Fibroblast of the aortic adventitia (primary cell): ENCODE measurements around the gene C9orf57. TPM values are rescaled to one million over a fixed set of nuclear protein-coding genes. Genes with fewer than 3 reads are reported as not detected.
"Not testable (repeated sequence)": the region's sequence is repeated elsewhere in the genome, so short reads cannot be mapped to it uniquely, and the experiment has no call there.

Experiments
- DNase-seq: peaks from one replicate; pipeline ENCODE4 v3.0.0-alpha.2; 2010; ENCODE audit warnings: low read depth
- H3K4me3 ChIP-seq: 2 replicates; pipeline ENCODE4 v1.5.1; 2011; ENCODE audit warnings: low read depth, mild to moderate bottlenecking, control low read depth, low read length, moderate library complexity
- total RNA-seq: library from RNA; depleted of rRNA; stranded (reverse); fragments of >200 nt; gene quantifications from 2 replicates; pipeline ENCODE4 v1.2.3, GENCODE V29; 2012; ENCODE audit warnings: low replicate concordance
- TF ChIP-seq, protein P1 (sequence below): IDR thresholded peaks from 2 replicates; pipeline ENCODE4 v1.5.1; 2011; ENCODE audit warnings: mild to moderate bottlenecking, low read length, control low read depth, inconsistent platforms; ENCODE audit not compliant: insufficient read depth

C9orf57 gene
- total RNA-seq, 1 donor: not detected

DNA sequence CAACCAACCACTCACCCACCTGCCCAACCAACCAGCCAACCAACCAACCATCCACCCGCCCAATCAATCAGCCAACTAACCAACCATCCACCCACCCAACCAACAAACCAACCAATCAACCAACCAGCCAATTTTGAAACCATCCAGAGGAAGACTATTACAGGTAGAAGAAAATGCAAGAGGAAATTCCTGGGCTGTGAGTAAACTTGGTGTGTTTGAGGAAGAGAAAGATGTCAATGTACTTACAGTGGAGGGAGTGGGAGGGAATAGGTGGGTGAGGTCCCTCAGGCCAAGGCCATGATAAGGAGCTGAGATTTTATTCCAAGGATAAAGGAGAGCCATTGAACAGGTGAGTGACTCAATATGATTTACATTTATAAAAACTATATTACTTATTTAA is 30.4 kb downstream of the C9orf57 start:
- DNase-seq: no peak
- TF ChIP-seq, protein P1, sequence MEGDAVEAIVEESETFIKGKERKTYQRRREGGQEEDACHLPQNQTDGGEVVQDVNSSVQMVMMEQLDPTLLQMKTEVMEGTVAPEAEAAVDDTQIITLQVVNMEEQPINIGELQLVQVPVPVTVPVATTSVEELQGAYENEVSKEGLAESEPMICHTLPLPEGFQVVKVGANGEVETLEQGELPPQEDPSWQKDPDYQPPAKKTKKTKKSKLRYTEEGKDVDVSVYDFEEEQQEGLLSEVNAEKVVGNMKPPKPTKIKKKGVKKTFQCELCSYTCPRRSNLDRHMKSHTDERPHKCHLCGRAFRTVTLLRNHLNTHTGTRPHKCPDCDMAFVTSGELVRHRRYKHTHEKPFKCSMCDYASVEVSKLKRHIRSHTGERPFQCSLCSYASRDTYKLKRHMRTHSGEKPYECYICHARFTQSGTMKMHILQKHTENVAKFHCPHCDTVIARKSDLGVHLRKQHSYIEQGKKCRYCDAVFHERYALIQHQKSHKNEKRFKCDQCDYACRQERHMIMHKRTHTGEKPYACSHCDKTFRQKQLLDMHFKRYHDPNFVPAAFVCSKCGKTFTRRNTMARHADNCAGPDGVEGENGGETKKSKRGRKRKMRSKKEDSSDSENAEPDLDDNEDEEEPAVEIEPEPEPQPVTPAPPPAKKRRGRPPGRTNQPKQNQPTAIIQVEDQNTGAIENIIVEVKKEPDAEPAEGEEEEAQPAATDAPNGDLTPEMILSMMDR: no peak
- H3K4me3 ChIP-seq: no peak overlapping the region

DNA sequence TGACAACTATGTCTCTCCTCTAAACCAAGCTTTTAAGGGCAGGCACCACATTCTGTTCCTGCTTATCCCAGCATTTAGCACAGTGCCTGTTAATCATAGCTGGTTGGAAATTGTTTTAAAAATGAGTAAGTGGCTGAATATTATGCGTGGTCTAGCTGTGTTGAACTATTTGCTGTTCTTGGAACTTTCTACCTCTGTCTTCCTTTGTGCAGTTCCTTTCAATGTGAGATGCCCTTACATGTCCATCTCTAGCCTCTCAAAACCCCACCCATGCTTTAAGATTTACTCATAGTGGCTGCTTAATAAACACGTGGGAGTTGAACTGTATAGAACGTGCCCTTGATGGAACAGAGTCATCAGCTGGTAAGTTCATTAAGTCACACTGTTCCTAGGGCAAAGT is 34.5 kb downstream of the C9orf57 start:
- TF ChIP-seq, protein P1: no peak
- no peak overlapping the region for H3K4me3 ChIP-seq
- no peak for DNase-seq

DNA sequence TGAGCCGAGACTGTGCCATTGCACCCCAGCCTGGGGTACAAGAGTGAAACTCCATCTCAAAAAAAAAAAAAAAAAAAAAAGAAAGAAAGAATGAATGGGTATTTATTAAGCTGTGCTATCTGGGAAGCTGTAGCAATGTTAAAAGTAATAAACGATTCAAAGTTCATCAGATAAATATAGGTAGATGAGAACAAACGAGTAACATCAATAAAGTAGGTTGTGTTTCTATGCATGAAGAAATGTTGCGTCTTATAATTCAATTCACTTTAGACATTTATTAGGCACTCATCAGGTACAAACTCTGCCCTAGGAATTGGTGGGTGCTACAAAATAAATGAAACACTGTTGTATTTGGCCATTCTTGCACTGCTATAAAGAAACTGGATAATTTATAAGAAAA is 36.8 kb downstream of the C9orf57 start:
- TF ChIP-seq, protein P1: no peak

DNA sequence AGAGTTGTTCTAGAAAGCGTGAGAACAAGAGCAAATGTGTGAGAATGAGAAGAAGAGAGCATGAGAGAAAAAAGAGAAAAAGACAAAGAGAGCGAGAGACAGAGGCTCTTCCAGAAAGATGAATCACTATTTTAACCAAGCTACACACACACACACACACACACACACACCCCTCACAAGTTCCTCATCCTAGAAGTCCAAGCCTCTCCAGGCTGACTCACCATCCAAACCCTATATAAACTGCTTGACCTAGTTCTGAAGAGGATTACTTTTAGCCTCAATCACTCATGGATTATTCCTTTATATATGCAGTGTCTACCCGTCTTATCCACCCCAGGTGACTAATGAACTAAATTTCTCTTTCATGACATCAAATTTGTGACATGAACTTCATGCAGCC is 37.6 kb downstream of the C9orf57 start:
- peak; percentile 65 for DNase-seq
- TF ChIP-seq, protein P1: no peak
- H3K4me3 ChIP-seq: no peak overlapping the region

More for the DNA sequence above, 36.8 kb downstream of the C9orf57 start:
- no peak overlapping the region for H3K4me3 ChIP-seq
- DNase-seq: no peak

DNA sequence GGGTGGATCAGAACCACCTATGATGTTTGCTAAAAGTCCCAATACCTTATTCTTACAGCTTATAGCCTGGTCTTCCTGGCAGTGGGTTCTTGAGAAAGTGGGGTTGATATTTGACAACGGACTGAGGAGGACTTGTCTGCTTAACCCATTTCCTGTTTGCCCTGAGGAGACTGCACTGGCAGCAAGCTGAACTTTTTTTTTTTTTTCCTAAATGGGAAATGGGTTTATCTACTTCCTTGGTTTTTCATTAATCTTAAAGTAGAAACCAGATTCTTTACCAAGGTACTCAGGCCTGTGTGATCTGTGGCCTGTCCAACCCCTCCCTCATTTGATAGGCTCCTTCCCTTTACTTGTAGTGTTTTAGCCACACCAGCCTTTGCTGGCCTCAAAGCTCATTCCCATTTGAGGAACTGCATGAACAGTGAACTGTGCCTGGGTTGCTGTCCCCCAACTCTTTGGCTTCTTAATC is 47.1 kb downstream of the C9orf57 start:
- TF ChIP-seq, protein P1: no peak
- H3K4me3 ChIP-seq: no peak overlapping the region
- no peak for DNase-seq

DNA sequence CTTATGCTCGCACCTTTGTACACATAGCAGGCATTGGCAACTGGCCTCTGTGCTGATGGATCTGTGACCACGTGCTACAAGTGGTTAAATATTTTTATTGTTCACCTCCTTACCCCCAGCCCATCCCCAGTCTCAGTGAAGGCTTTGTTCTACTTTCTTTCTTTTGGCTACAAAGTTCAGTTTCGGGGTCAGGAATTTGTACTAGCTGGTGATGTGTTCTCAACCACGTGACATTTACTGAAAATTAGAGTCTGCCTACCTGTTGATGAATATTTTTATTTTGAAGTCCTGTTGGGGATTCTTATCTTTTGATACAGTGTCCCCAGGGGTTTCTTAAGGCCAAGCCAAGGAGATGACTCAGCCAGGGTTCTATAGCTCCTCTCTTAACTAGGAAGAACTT is 47.8 kb downstream of the C9orf57 start:
- DNase-seq: peak; percentile 11
- H3K4me3 ChIP-seq: no peak overlapping the region
- TF ChIP-seq, protein P1: no peak

DNA sequence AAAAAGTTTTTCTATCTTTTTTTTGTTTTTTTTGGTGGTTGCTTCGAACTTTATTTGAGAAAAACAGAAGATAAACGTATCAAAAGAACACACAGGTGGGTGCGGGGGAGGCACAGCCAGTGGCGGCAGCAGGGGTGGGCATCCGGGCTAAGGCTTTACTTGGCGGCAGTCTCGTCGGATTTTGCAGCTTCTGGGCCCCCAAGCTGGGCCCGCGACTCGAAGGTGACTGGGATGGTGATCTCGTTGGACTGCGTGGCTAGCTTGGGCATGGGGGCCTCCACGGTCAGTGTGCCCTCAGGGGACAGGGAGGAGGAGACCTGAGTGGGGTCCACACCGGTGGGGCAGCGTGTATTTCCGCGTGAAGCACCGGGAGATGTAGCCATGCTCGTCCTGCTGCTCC is 52.7 kb downstream of the C9orf57 start:
- not testable (repeated sequence) for DNase-seq

More for the DNA sequence above, 52.7 kb downstream of the C9orf57 start:
- not testable (repeated sequence) for H3K4me3 ChIP-seq
